HG03571 (cell line): ENCODE data around the gene ARMH2.
"Not testable (repeated sequence)": the region's sequence is repeated elsewhere in the genome, so short reads cannot be mapped to it uniquely, and the experiment has no call there.

Experiments
- ATAC-seq: cut with Tn5 transposase; IDR thresholded peaks from one replicate; pipeline ENCODE4 v1.9.1; 2021; ENCODE audit not compliant: unreplicated experiment

The ARMH2 gene

DNA sequence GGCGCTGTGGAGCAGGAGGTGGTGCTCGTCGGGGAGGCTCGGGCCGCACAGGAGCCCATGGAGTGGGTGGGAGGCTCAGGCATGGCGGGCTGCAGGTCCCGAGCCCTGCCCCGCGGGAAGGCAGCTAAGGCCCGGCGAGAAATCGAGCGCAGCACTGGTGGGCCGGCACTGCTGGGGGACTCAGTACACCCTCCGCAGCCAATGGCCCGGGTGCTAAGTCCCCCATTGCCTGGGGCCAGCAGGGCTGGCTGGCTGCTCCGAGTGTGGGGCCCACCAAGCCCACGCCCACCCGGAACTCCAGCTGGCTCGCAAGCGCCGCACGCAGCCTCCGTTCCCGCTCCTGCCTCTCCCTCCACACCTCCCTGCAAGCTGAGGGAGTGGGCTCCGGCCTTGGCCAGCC lies 32.7 kb downstream of the ARMH2 start:
- ATAC-seq: not testable (repeated sequence)

DNA sequence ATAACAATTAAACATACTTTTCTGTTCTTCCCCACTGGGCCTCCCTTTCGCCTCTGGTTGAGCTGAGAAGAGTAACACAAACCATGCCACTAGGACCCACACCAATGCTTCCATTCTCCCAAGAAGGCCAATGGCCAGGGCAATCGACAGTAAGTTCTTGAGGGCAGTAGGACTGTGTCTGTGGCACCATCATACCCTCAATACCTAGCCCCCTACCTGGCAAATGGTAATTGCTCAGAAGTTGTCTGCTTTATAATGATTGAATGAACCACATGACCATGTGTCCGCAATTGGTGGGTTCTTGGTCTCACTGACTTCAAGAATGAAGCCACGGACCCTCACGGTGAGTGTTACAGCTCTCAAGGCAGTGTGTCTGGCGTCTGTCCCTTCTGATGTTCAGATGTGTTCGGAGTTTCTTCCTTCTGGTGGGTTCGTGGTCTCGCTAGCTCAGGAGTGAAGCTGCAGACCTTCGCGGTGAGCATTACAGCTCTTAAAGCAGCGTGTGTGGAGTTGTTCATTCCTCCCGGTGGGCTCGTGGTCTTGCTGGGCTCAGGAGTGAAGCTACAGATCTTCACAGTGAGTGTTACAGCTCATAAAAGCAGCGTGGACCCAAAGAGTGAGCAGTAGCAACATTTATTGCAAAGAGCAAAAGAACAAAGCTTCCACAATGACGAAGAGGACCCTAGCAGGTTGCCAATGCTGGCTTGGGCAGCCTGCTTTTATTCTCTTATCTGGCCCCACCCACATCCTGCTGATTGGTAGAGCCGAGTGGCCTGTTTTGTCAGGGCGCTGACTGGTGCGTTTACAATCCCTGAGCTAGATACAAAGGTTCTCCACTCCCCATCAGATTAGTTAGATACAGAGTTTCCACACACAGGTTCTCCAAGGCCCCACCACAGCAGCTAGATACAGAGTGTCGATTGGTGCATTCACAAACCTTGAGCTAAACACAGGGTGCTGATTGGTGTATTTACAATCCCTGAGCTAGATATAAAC lies 33.6 kb downstream of the ARMH2 start:
- not testable (repeated sequence) for ATAC-seq

DNA sequence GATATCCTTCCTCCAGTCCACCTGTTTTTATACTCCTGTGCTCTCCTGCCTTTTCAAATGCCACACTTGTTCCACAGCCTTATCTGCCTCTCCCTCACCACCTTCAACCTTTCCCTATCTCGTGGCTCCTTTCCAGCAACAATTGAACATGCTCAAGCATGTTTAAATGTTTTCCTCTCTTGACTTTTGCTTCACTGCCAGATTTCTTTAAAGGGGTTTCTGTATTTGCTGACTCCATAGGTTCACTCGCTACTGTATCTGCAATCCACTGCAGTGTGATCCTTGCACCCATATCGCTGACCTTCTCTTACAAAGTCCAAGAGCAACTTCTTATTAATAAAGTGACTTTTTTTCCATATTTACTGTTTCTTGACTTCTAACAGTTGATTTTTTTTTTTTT lies 35.1 kb downstream of the ARMH2 start:
- ATAC-seq: no peak

DNA sequence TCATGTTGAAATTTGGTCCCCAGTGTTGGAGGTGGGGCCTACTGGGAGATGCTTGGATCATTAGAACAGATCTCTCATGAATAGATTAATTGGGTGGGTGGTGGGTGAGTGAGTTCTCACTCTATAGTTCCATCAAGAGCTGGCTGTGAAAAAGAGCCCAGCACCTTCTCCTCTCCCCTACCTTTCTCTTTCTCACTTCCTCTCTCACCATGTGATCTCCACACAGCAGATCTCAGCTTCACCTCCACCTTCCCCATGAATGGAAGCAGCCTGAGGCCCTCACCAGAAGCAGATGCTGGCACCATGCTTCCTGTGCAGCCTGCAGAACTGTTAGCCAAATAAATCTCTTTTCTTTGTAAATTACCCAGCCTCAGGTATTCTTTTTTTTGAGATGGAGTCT lies 36.9 kb downstream of the ARMH2 start:
- no peak for ATAC-seq

DNA sequence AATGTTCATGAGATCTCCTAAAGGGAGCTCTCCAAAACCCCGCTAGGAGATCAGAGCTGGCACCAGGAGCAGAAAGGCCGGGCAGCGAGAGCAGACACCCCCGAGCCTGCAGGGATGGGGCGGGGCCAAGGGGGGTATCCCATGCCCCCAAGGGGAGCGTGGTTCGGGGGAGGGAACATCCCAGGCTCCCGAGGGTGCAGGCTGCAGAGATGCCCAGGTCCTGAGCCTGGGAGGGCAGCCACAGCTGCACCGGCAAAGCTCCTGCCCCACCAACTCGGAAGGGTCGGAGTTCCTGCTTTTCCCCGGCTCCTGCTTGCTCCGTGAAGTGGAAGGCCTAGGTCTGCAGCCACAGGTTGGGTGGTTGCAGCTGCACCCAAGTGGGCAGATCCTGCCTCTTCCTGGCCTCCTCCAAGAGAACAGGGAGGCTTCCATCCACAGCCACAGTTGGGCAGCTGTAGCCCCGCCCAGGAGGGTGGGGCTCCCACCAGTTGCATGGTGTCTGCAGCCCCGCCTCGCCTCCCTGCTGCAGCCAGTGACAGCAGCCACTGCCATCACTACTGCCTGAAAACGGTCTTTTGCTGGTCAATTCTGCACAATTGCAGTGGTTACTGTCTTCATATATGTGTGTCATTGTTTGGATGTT lies 37.4 kb downstream of the ARMH2 start:
- no peak for ATAC-seq

DNA sequence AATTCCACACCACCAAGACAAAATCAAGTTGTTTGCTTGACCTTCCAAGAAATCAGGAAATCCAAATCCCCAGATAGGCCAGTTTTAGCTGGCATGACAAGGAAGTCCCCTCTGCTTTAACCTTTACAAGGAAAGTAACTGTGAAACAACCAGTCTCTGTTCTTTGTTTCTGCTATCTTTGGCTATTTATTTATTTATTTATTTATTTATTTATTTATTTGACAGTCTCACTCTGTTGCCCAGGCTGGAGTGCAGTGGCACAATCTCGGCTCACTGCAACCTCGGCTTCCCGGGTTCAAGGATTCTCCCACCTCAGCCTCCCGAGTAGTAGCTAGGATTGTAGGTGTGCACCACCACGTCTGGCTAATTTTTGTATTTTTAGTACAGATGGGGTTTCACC lies 38.5 kb downstream of the ARMH2 start:
- ATAC-seq: no peak

DNA sequence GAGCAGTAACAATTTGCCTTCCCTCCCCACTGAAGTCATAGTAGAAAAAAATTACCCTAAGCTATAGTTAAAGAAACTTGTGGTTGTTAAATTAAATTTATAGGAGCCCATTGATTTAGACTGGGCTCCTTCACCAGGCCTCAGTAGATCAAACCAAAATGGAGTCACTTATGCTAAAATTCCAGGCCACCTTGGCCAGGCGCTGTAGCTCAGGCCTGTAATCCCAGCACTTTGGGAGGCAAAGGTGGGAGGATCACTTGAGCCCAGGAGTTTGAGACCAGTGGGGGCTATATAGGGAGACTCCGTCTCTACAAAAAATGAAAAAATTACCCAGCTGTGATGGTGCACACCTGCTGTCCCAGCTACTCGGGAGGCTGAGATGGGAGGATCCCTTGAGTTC lies 39.0 kb downstream of the ARMH2 start:
- no peak for ATAC-seq

DNA sequence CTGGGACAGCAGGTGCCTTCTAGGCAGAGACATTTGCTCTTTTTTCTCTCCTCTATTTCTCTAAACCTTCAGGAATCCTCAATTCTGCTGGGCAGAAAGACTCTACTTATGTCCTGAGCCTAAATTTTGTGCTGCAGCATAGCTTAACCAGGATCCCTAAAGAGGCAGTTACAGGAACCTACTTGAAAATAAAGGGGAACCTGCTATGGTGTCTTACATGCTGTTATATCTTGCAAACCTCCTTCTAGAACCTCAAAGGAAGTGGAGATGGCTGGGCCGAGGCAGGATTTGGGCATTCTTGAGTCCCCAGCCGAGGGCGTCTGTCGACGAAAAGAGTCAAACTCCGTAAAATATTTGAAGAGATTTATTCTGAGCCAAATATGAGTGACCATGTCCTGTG lies 41.1 kb downstream of the ARMH2 start:
- no peak for ATAC-seq

DNA sequence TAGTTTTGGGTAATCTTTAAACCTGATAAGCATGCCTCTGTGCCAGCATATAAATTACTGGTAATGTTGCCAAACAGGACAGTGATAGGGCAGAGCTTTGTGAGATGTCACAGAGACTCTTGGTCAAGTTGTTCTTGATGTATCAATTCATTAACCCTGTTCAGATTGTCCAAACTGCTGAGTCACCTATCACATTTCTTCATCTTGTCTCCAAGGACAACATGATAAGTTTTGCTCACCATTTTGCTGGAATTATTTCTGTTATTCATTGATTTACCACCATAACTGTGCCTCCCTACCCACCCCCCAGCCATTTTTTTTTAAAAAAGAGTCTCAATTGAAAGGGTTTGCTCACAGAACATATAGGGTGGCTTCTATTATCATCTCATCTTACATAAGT lies 43.4 kb downstream of the ARMH2 start:
- no peak for ATAC-seq

DNA sequence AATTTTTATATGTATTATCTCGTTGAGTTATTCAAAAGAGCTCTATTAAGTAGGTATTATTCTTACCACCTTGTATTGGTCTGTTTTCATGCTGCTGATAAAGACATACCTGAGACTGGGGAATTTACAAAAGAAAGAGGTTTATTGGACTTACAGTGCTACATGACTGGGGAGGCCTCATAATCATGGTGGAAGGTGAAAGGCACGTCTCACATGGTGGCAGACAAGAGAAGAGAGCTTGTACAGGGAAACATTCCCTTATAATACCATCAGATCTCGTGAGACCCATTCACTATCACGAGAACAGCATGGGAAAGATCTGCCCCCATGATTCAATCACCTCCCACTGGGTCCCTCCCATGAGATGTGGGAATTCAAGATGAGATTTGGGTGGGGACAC lies 44.3 kb downstream of the ARMH2 start:
- ATAC-seq: not testable (repeated sequence)

DNA sequence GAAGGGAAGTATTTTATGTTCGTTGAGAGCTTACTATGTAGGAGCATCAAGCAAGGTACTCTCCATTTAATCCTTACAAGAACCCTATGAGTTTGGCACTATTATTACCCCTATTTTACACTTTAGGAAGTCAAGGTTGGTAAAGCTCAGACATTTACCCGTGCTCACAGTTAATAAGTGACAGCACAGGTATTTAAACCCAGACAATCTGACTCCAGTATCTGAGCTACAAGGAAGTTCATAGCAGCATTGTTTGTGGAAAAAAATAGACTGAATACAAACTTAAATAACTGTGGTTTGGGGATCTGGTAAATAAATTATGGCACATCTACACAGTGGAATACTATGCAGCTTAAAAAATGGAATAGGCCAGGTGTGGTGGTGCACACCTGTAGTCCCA lies 45.2 kb downstream of the ARMH2 start:
- ATAC-seq: no peak

DNA sequence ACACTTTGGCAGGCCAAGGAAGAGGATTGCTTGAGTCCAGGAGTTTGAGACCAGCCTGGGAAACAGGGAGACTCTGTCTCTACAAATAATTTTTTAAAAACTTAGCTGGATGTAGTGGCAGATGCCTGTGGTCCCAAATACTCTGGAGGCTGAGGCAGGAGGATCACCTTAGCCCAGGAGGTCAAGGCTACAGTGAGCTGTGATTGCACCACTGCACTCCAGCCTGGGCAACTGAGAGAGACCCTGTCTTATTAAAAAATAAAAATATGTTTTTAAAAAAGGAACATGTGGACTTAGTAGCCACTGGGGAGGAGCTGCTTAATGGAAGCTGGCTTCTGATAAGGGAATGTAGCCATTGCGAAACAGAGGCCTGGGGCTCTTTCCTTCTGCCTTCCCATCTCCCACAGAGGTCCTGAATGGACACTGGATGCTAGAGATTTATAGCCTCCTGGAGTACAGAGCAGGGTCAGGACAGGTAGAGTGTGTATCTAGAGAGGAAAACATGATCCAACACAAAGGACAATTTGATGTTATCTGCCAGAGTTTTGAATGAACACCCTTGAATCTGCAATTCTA lies 45.7 kb downstream of the ARMH2 start:
- ATAC-seq: no peak

DNA sequence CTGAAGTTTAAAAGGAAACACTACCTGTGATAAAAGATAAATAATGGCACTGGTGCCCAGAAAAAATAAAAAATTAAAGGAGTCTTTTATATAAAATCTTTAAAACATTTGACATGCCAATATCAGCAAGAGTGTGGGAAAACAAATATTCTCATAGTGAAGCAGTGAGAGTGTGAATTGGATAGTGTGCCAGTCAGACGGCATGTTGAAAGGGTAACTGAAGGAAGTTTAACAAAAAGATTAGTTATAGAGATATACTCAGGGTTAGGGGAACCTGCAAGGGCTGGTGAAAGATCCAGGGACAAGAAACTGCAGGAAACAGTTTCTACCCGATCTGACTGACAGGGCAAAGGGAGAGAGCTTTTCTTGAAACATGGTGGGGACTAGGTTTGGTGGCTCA lies 46.2 kb downstream of the ARMH2 start:
- no peak for ATAC-seq

DNA sequence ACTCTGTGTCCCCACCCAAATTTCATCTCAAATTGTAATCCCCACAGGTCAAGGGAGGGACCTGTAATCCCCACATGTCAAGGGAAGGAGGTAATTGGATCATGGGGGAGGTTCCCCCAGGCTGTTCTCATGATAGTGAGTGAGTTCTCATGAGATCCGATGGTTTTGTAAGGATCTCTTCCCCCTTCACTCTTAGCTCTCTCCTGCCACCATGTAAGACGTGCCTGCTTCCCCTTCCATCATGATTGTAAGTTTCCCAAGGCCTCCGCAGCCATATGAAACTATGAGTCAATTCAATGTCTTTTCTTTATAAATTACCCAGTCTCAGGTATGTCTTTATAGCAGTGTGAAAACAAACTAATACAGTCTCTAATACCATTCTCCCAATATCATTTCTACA lies 47.8 kb downstream of the ARMH2 start:
- ATAC-seq: not testable (repeated sequence)

DNA sequence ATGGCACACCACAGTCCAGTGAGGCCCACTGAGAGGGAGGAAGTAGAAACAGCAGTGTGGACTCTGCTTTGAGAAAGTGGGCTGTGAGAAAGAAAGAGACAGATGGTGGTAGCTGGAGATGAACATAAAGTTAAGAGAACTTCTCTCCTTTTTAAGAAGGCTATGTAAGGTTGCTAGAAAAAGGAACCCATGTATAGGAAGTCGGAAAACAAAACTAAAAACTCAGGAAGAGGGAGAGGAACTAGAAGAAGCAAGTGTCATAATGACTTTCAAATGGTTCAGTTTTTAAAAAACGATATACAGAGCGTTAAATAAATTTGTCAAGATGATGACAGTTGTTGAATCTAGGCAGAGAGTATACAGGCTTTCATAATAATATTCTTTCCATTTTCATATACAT lies 49.4 kb downstream of the ARMH2 start:
- no peak for ATAC-seq
